ENCODE results near the gene BTBD9. TPM values are rescaled to one million over a fixed set of nuclear protein-coding genes. Genes with fewer than 3 reads are reported as not detected.

Gene BTBD9
- total and polyA plus RNA-seq, 2 donors (not counting 3 experiments of a cell fraction or from before 2014, with no cell fraction given) = 4.9 to 15.0 TPM

GRCh38 chr6:38686270-38687042, 46.7 kb upstream of the BTBD9 start:
- H3K9ac ChIP-seq (replicated peaks; ENCODE audit: extremely low read depth, insufficient read depth, low read length) = no peak overlapping the region
- peaks cover 4 to 9% of the 10 kb centered on the region in 2 experiments for H3K36me3 ChIP-seq (ENCODE audit: control insufficient read depth in 2 of 2, extremely low read depth in 1 of 2, insufficient read depth in 2 of 2, low read length in 2 of 2)
- ChIA-PET CTCF (interaction anchor here (1.7 kb wide), 1 partner anchor 97 kb away, joined by 4 read pairs; no protein-coding TSS in a partner anchor), POLR2A (no interaction called here)
- no peak overlapping the region for H3K4me2 ChIP-seq (ENCODE audit: insufficient read depth, low read length)
- no peaks in the 10 kb centered on the region for H3K4me1 ChIP-seq (ENCODE audit: control insufficient read depth, extremely low read depth, insufficient read depth, low read length)
- BruUV-seq (replicated peaks) = no TSS peak
- DNase-seq (ENCODE audit: low read depth, low spot score) = no peak
- no peak overlapping the region for H3K27ac ChIP-seq (ENCODE audit: insufficient read depth, low read depth, low read length)
- H4K20me1 ChIP-seq (replicated peaks; ENCODE audit: control insufficient read depth, extremely low read depth, insufficient read depth, low read length) = peaks cover 4% of the 10 kb centered on the region
- peaks cover 54% of the 10 kb centered on the region for H3K79me2 ChIP-seq (ENCODE audit: control insufficient read depth, insufficient read depth, low read length)
- FAIRE-seq = no peak
- H3K9me3 ChIP-seq (replicated peaks; ENCODE audit: control insufficient read depth, insufficient read depth, low read length) = no peaks in the 10 kb centered on the region
- intact Hi-C loops (cut with micrococcal nuclease) (no loop called here), dilution Hi-C loops (cut with MboI; ENCODE audit: extremely low pct_ligation_motif_present, low sequenced_read_pairs) (no loop called here)
- H3K27me3 ChIP-seq (ENCODE audit: control insufficient read depth in 2 of 2, insufficient read depth in 2 of 2, low read length in 2 of 2) = no peaks in the 10 kb centered on the region
- no peak overlapping the region for H3K4me3 ChIP-seq (replicated peaks in 1 of 3; ENCODE audit: insufficient read depth in 1 of 3, low read depth in 1 of 3, low read length in 3 of 3)
- TF ChIP-seq MAX (IDR thresholded peaks at IDR 0.05; ENCODE audit: insufficient read depth, insufficient read length) = no peak
- TF ChIP-seq POLR2AphosphoS5 (IDR thresholded peaks at IDR 0.05; ENCODE audit: insufficient read depth, low read depth, low read length) = no peak
- TF ChIP-seq MYC (IDR thresholded peaks at IDR 0.05; ENCODE audit: low read depth, low read length) = no peak
- H2AFZ ChIP-seq (ENCODE audit: low read depth, low read length) = no peak overlapping the region
- H3K9me1 ChIP-seq (replicated peaks; ENCODE audit: control insufficient read depth, extremely low read depth, insufficient read depth, low read length) = no peaks in the 10 kb centered on the region

- Histone ChIP-seq H3K9me3 (replicated peaks; ENCODE audit: control insufficient read depth, insufficient read depth, low read length) (no peaks in the 10 kb centered on the region), H4K20me1 (replicated peaks; ENCODE audit: control insufficient read depth, extremely low read depth, insufficient read depth, low read length) (peaks cover 4% of the 10 kb centered on the region), H3K4me1 (ENCODE audit: control insufficient read depth, extremely low read depth, insufficient read depth, low read length) (no peaks in the 10 kb centered on the region), H3K36me3 (ENCODE audit: control insufficient read depth in 2 of 2, extremely low read depth in 1 of 2, insufficient read depth in 2 of 2, low read length in 2 of 2) (peaks cover 4 to 10% of the 10 kb centered on the region in 2 experiments), H3K9me1 (replicated peaks; ENCODE audit: control insufficient read depth, extremely low read depth, insufficient read depth, low read length) (no peaks in the 10 kb centered on the region), H3K27me3 (ENCODE audit: control insufficient read depth in 2 of 2, insufficient read depth in 2 of 2, low read length in 2 of 2) (no peaks in the 10 kb centered on the region), H3K9ac (replicated peaks; ENCODE audit: extremely low read depth, insufficient read depth, low read length) (no peak overlapping the region), H3K4me3 (replicated peaks in 1 of 3; ENCODE audit: insufficient read depth in 1 of 3, low read depth in 1 of 3, low read length in 3 of 3) (no peak overlapping the region), H2AFZ (ENCODE audit: low read depth, low read length) (no peak overlapping the region), H3K27ac (ENCODE audit: insufficient read depth, low read depth, low read length) (no peak overlapping the region), H3K4me2 (ENCODE audit: insufficient read depth, low read length) (no peak overlapping the region), H3K79me2 (ENCODE audit: control insufficient read depth, insufficient read depth, low read length) (peaks cover 43% of the 10 kb centered on the region)
- FAIRE-seq = no peak
- DNase-seq (ENCODE audit: low read depth, low spot score) = no peak
- ChIA-PET POLR2A (no interaction called here), CTCF (interaction anchor here (1.4 kb wide), 1 partner anchor 29 kb away, joined by 3 read pairs; no protein-coding TSS in a partner anchor)
- intact Hi-C loops (cut with micrococcal nuclease) = no loop called here
- dilution Hi-C loops (cut with MboI; ENCODE audit: extremely low pct_ligation_motif_present, low sequenced_read_pairs) = no loop called here
- TF ChIP-seq JUN (IDR thresholded peaks at IDR 0.05; ENCODE audit: borderline replicate concordance, insufficient read depth, insufficient read length, low read depth) (no peak), POLR2A (IDR thresholded peaks at IDR 0.05; ENCODE audit: low read depth, low read length) (no peak), FOS (IDR thresholded peaks at IDR 0.05; ENCODE audit: borderline replicate concordance, insufficient read depth, low read length) (no peak), MAX (IDR thresholded peaks at IDR 0.05; ENCODE audit: insufficient read depth, insufficient read length) (no peak), POLR2AphosphoS5 (IDR thresholded peaks at IDR 0.05; ENCODE audit: insufficient read depth, low read depth, low read length) (no peak), EZH2 (IDR thresholded peaks at IDR 0.05; ENCODE audit: borderline replicate concordance, low read depth, low read length, severe bottlenecking) (no peak), MYC (IDR thresholded peaks at IDR 0.05; ENCODE audit: low read depth, low read length) (no peak), CTCF (IDR thresholded peaks at IDR 0.05; ENCODE audit: extremely low read depth in 1 of 2, insufficient read depth in 1 of 2, low read depth in 1 of 2, low read length in 2 of 2) (no peak), GATA2 (IDR thresholded peaks at IDR 0.05; ENCODE audit: insufficient read depth, insufficient read length, low read depth, low read length) (no peak)
- BruUV-seq (replicated peaks) = no TSS peak
Measured at GRCh38 chr6:38684904-38685303, 45.2 kb upstream of the BTBD9 start.

All from endothelial cell of umbilical vein (primary cell).